IMR-90 (cell line): ENCODE measurements around the gene CDRT15L2. TPM values are rescaled to one million over a fixed set of nuclear protein-coding genes. Genes with fewer than 3 reads are reported as not detected.
"Not testable (repeated sequence)": the region's sequence is repeated elsewhere in the genome, so short reads cannot be mapped to it uniquely, and the experiment has no call there.

Experiments
- ATAC-seq: fragments of 200-7000 bp; cut with Tn5 transposase; 2 replicates; pipeline ENCODE4 v1.9.1; 2020; ENCODE audit warnings: low read depth, mild to moderate bottlenecking, moderate library complexity
- BruUV-seq: library from RNA; stranded (reverse); fragments of 400-500 nt; replicated peaks from 2 replicates; lab custom pipeline; 2021; lab: Mats Ljungman, UMichigan
- CTCF ChIA-PET: fragments of 300-600 bp; formaldehyde crosslinking; extraction: SDS; loops from one replicate; lab custom pipeline; 2021; ENCODE audit warnings: antibody characterized with exemption; lab: Yijun Ruan, JAX
- POLR2A ChIA-PET: fragments of 300-600 bp; sonication (Branson Sonifier 250); formaldehyde crosslinking; loops from one replicate; lab custom pipeline; 2022; ENCODE audit warnings: antibody characterized with exemption; ENCODE audit not compliant: unreplicated experiment; lab: Charles Lee
- DNase-seq: peaks from one replicate; pipeline ENCODE4 v3.0.0; 2013
- H2AFZ ChIP-seq: replicated peaks from 2 replicates; pipeline ENCODE3; 2013; ENCODE audit warnings: low read length, mild to moderate bottlenecking; ENCODE audit not compliant: poor library complexity
- H2AK5ac ChIP-seq: 2 replicates; pipeline ENCODE4 v1.6.1; 2013; ENCODE audit warnings: low read depth, low read length, inconsistent platforms
- H2AK9ac ChIP-seq: replicated peaks from 2 replicates; pipeline ENCODE3; 2013; ENCODE audit warnings: mild to moderate bottlenecking, low read depth, low read length, moderate library complexity; ENCODE audit not compliant: poor library complexity
- H2BK120ac ChIP-seq: 2 replicates; pipeline ENCODE4 v1.6.1; 2013; ENCODE audit warnings: low read depth, low read length, inconsistent platforms
- H2BK15ac ChIP-seq: 3 replicates; pipeline ENCODE4 v1.6.1; 2013; ENCODE audit warnings: low read depth, low read length, inconsistent platforms
- H2BK20ac ChIP-seq: 2 replicates; pipeline ENCODE4 v1.6.1; 2013; ENCODE audit warnings: low read depth, mild to moderate bottlenecking, inconsistent platforms, low read length, moderate library complexity
- H2BK5ac ChIP-seq: 2 replicates; pipeline ENCODE4 v1.6.1; 2013; ENCODE audit warnings: mild to moderate bottlenecking, low read depth, low read length, inconsistent platforms; ENCODE audit not compliant: poor library complexity, severe bottlenecking
- H3K14ac ChIP-seq: replicated peaks from 2 replicates; pipeline ENCODE4 v1.6.1; 2013; ENCODE audit warnings: low read depth, low read length, inconsistent platforms
- H3K18ac ChIP-seq: 2 replicates; pipeline ENCODE4 v1.6.1; 2013; ENCODE audit warnings: low read depth, low read length, control low read depth
- H3K23ac ChIP-seq: 2 replicates; pipeline ENCODE4 v1.6.1; 2013; ENCODE audit warnings: low read depth, low read length, inconsistent platforms
- H3K27ac ChIP-seq: 2 replicates; pipeline ENCODE4 v1.5.1; 2013; ENCODE audit warnings: mild to moderate bottlenecking, control low read depth, low read length; ENCODE audit not compliant: insufficient read depth
- H3K27me3 ChIP-seq: 2 replicates; pipeline ENCODE4 v1.6.1; 2013; ENCODE audit warnings: low read length; ENCODE audit not compliant: control insufficient read depth, insufficient read depth
- H3K36me3 ChIP-seq: 2 replicates; pipeline ENCODE4 v1.6.1; 2013; ENCODE audit warnings: low read length, mixed read lengths; ENCODE audit not compliant: control insufficient read depth, insufficient read depth
- H3K4ac ChIP-seq: 2 replicates; pipeline ENCODE4 v1.6.1; 2013; ENCODE audit warnings: low read depth, low read length, inconsistent platforms
- H3K4me1 ChIP-seq: 2 replicates; pipeline ENCODE4 v1.6.1; 2013; ENCODE audit warnings: low read length, mixed read lengths; ENCODE audit not compliant: control insufficient read depth, insufficient read depth
- H3K4me2 ChIP-seq: 2 replicates; pipeline ENCODE4 v1.6.1; 2013; ENCODE audit warnings: low read depth, mild to moderate bottlenecking, control low read depth, low read length, moderate library complexity
- H3K4me3 ChIP-seq: 2 replicates; pipeline ENCODE4 v1.5.1; 2013; ENCODE audit warnings: low read depth, mild to moderate bottlenecking, control low read depth, low read length, moderate library complexity; ENCODE audit not compliant: insufficient read depth
- H3K56ac ChIP-seq: 2 replicates; pipeline ENCODE4 v1.6.1; 2013; ENCODE audit warnings: low read length, inconsistent platforms; ENCODE audit not compliant: insufficient read depth; ENCODE audit errors: extremely low read depth
- H3K79me1 ChIP-seq, 2 experiments: 2 replicates each; pipeline ENCODE4 v1.6.1; 2013; ENCODE audit warnings: low read length in 2 of 2, inconsistent platforms in 1 of 2, low read depth in 1 of 2
- H3K9ac ChIP-seq: 2 replicates; pipeline ENCODE4 v1.6.1; 2013; ENCODE audit warnings: low read depth, low read length, control low read depth
- H3K9me1 ChIP-seq: 2 replicates; pipeline ENCODE4 v1.6.1; 2013; ENCODE audit warnings: low read length, inconsistent platforms; ENCODE audit not compliant: insufficient read depth
- H3K9me3 ChIP-seq: 2 replicates; pipeline ENCODE4 v1.6.1; 2013; ENCODE audit warnings: low read length; ENCODE audit not compliant: control insufficient read depth, insufficient read depth
- H4K20me1 ChIP-seq: 2 replicates; pipeline ENCODE4 v1.6.1; 2013; ENCODE audit warnings: low read length, inconsistent platforms; ENCODE audit not compliant: insufficient read depth
- H4K5ac ChIP-seq: 2 replicates; pipeline ENCODE4 v1.6.1; 2013; ENCODE audit warnings: mild to moderate bottlenecking, low read depth, low read length, control low read depth
- H4K8ac ChIP-seq, 2 experiments: 2 replicates each; pipeline ENCODE4 v1.6.1; 2013; ENCODE audit warnings: low read depth in 2 of 2, low read length in 2 of 2, control low read depth in 1 of 2, inconsistent platforms in 1 of 2
- H4K91ac ChIP-seq: 2 replicates; pipeline ENCODE4 v1.6.1; 2013; ENCODE audit warnings: low read depth, low read length, inconsistent platforms; ENCODE audit not compliant: insufficient read depth
- WGBS, 2 experiments: methylation state at CpG; one replicate each; pipeline versions ENCODE4 v1.1.5 to v1.1.7; 2013; ENCODE audit warnings: missing lambda C conversion rate in 2 of 2; ENCODE audit not compliant: insufficient read length in 1 of 2; ENCODE audit errors: extremely low coverage in 2 of 2; 5-methylcytosine and 5-hydroxymethylcytosine counted together
- dilution Hi-C: fragments of 300-500 bp; cut with HindIII; formaldehyde crosslinking; loops from one replicate; pipeline ENCODE4 v1.14.3; 2018; ENCODE audit warnings: low sequenced_read_pairs; ENCODE audit not compliant: unreplicated experiment
- in situ Hi-C: fragments of 300-500 bp; cut with MboI; formaldehyde crosslinking; loops from 3 replicates; pipeline ENCODE4 v1.14.3; 2019; ENCODE audit warnings: low sequenced_read_pairs, inconsistent platforms, mixed read lengths
- intact Hi-C: fragments of 100-400 bp; cut with micrococcal nuclease; formaldehyde crosslinking; loops from 2 replicates; pipeline ENCODE4 v1.10.0; 2022
- polyA plus RNA-seq, 3 experiments: library from polyadenylated mRNA; depleted of rRNA; stranded (reverse); fragments of >200 nt; gene quantifications; 2 replicates each; pipeline ENCODE4 v1.2.3, GENCODE V29; 2012; ENCODE audit warnings: low replicate concordance in 1 of 3
- total RNA-seq: library from RNA; depleted of rRNA; stranded (reverse); fragments of >200 nt; gene quantifications from 2 replicates; pipeline ENCODE4 v1.2.3, GENCODE V29; 2012

Gene CDRT15L2
- total and polyA plus RNA-seq, 2 of the 4 experiments (the other 2 are of a cell fraction) = not detected

DNA sequence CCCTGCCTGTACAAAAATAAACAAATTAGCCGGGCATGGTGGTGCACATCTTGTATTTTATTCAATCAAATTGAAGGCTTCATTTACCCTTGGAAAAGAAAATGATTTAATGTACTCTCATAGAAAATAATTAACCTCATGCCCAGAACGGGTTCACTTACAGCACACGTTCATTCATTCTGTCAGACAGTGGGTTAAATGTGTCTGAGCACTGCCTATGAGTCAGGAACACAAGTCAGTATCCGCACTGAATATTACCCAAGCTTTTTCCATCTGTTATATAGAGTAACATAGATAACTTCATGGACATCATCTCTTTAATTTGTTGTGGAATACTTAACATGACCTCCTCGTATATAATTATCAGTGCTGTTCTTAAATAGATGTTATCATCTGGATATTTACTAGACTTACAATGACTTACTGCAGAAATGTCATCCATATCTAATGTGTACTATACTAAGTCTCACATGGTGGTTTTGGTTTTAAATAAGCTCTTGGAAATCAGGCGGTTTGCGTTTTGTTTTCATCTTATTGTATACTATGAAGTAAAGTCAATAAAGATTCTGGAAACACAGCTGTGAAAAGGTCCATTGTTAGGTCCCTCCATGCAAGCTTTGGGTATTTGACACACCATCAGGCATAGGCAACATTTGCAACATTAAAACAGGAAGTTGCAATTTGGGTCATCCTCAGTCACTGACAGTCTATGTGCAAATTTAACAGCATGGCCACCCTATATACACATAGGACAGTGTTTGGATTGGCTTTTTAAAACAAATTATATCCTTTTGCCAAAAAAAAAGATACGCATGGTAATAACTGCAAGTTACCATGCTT, 44.6 kb upstream of the CDRT15L2 start:
- ATAC-seq, in situ Hi-C loops: not testable (repeated sequence)

DNA sequence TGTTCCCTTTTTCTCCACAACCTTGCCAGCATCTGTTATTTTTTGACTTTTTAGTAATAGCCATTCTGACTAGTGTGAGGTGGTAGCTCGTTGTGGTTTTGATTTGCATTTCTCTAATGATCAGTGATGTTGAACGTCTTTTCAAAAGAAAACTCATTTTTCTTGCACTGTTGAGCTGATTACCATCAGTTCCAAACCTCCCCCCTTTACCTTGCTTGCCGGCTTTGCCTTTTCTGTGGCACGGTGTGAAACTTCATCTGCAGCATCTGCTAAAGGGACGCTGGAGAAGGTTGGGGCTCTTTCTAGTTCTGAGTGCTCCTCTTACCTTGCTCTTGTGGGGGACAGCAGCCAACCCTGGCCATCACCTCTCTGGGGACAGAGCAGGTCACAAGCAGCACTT, 39.1 kb upstream of the CDRT15L2 start:
- H3K14ac ChIP-seq, H3K4me2 ChIP-seq, BruUV-seq, H3K27ac ChIP-seq, H4K20me1 ChIP-seq, H3K4me3 ChIP-seq, H3K23ac ChIP-seq, H3K9me3 ChIP-seq, H3K79me1 ChIP-seq, H3K9me1 ChIP-seq, intact Hi-C loops, dilution Hi-C loops, H3K4ac ChIP-seq, DNase-seq, ATAC-seq, H2AK9ac ChIP-seq, H3K4me1 ChIP-seq, H3K56ac ChIP-seq, H2BK5ac ChIP-seq, H2BK120ac ChIP-seq, H2AK5ac ChIP-seq, H3K27me3 ChIP-seq, in situ Hi-C loops, CTCF ChIA-PET, H3K36me3 ChIP-seq, H3K18ac ChIP-seq, H2AFZ ChIP-seq, H4K91ac ChIP-seq, H4K8ac ChIP-seq, H2BK20ac ChIP-seq, H4K5ac ChIP-seq, H3K9ac ChIP-seq, H2BK15ac ChIP-seq, POLR2A ChIA-PET: not testable (repeated sequence)
- no CpG with 5 or more reads among the region's 5 CpGs for WGBS, 2 experiments

More for the DNA sequence above, 44.6 kb upstream of the CDRT15L2 start:
- H3K36me3 ChIP-seq, H3K27me3 ChIP-seq, H2AK9ac ChIP-seq, H3K4me2 ChIP-seq, BruUV-seq, H2BK15ac ChIP-seq, H2BK20ac ChIP-seq, H3K79me1 ChIP-seq, H4K91ac ChIP-seq, H3K9me3 ChIP-seq, intact Hi-C loops, H3K4me1 ChIP-seq, H2AFZ ChIP-seq, CTCF ChIA-PET, H4K20me1 ChIP-seq, H3K4me3 ChIP-seq, H4K5ac ChIP-seq, H3K9me1 ChIP-seq, H3K18ac ChIP-seq, H2BK5ac ChIP-seq, H3K4ac ChIP-seq, POLR2A ChIA-PET, H3K23ac ChIP-seq, H3K14ac ChIP-seq, H2AK5ac ChIP-seq, H4K8ac ChIP-seq, H3K56ac ChIP-seq, DNase-seq, H3K9ac ChIP-seq, H3K27ac ChIP-seq, dilution Hi-C loops, H2BK120ac ChIP-seq: not testable (repeated sequence)
- no CpG with 5 or more reads among the region's 8 CpGs for WGBS, 2 experiments
